ENCODE measurements around the gene PTER. TPM values are rescaled to one million over a fixed set of nuclear protein-coding genes. Genes with fewer than 3 reads are reported as not detected.

Gene PTER
- total and polyA plus RNA-seq, 2 of the 4 experiments (the other 2 are of a cell fraction) = 1.9 to 5.0 TPM

GRCh38 chr10:16425449-16425848 is 11.4 kb upstream of the PTER start:
- no peak for TF ChIP-seq FOS (IDR thresholded peaks at IDR 0.05; ENCODE audit: low read depth, low read length)
- TF ChIP-seq RCOR1 (IDR thresholded peaks at IDR 0.05; ENCODE audit: insufficient replicate concordance, low read length) = no peak
- no peak for TF ChIP-seq MAFK (IDR thresholded peaks at IDR 0.05; ENCODE audit: low read depth, low read length)
- TF ChIP-seq CHD1 (IDR thresholded peaks at IDR 0.05; ENCODE audit: low read depth, low read length) = no peak
- no peak for TF ChIP-seq RFX5 (IDR thresholded peaks at IDR 0.05; ENCODE audit: low read depth, low read length)
- no peak for TF ChIP-seq RAD21 (IDR thresholded peaks at IDR 0.05; ENCODE audit: low read length)
- TF ChIP-seq MXI1 (IDR thresholded peaks at IDR 0.05; ENCODE audit: borderline replicate concordance, low read depth, low read length) = no peak
- TF ChIP-seq MAZ (IDR thresholded peaks at IDR 0.05; ENCODE audit: borderline replicate concordance, low read depth, low read length) = no peak
- TF ChIP-seq POLR2A (IDR thresholded peaks at IDR 0.05; ENCODE audit: low read depth, low read length) = no peak
- no peak for TF ChIP-seq USF2 (IDR thresholded peaks at IDR 0.05; ENCODE audit: low read depth, low read length)
- TF ChIP-seq CTCF (conservative IDR thresholded peaks at IDR 0.05; ENCODE audit: low read depth, low read length) = no peak
- TF ChIP-seq BHLHE40 (IDR thresholded peaks at IDR 0.05; ENCODE audit: low read depth, low read length) = no peak
- no peak for TF ChIP-seq NFE2L2 (IDR thresholded peaks at IDR 0.05; ENCODE audit: low read depth, low read length)
- no peak for TF ChIP-seq CEBPB (IDR thresholded peaks at IDR 0.05; ENCODE audit: low read depth, low read length)
- H3K23ac ChIP-seq (ENCODE audit: low read depth, low read length) = no peak overlapping the region
- no peak overlapping the region for H3K4ac ChIP-seq (ENCODE audit: low read depth, low read length)
- no peak overlapping the region for H4K5ac ChIP-seq (ENCODE audit: low read depth, low read length)
- CTCF ChIA-PET = no interaction called here
- H3K27me3 ChIP-seq (ENCODE audit: control insufficient read depth, insufficient read depth, low read length) = no peaks in the 10 kb centered on the region
- H3K79me1 ChIP-seq (ENCODE audit: low read depth in 1 of 2, low read length in 2 of 2) = no peaks in the 10 kb centered on the region
- H3K4me2 ChIP-seq (ENCODE audit: low read depth, low read length) = no peak overlapping the region
- no peaks in the 10 kb centered on the region for H3K4me1 ChIP-seq (ENCODE audit: control insufficient read depth, insufficient read depth, low read length)
- H2AK5ac ChIP-seq (ENCODE audit: low read depth, low read length) = no peak overlapping the region
- dilution Hi-C loops (cut with HindIII; ENCODE audit: low sequenced_read_pairs, unreplicated experiment) = no loop called here
- H2BK20ac ChIP-seq (ENCODE audit: low read depth, low read length) = no peak overlapping the region
- H3K27ac ChIP-seq (ENCODE audit: insufficient read depth, low read length) = no peak overlapping the region
- no peaks in the 10 kb centered on the region for H3K36me3 ChIP-seq (ENCODE audit: control insufficient read depth, insufficient read depth, low read length)
- intact Hi-C loops (cut with micrococcal nuclease) = no loop called here
- H3K56ac ChIP-seq (ENCODE audit: extremely low read depth, insufficient read depth, low read length) = no peak overlapping the region
- no TSS peak for BruUV-seq (replicated peaks)
- H3K9me1 ChIP-seq (ENCODE audit: insufficient read depth, low read length) = no peaks in the 10 kb centered on the region
- no peak for ATAC-seq (ENCODE audit: low read depth)
- no peak overlapping the region for H3K14ac ChIP-seq (replicated peaks; ENCODE audit: low read depth, low read length)
- DNase-seq = no peak
- H4K8ac ChIP-seq (ENCODE audit: low read depth in 2 of 2, low read length in 2 of 2) = no peak overlapping the region
- H3K18ac ChIP-seq (ENCODE audit: low read depth, low read length) = no peak overlapping the region
- H4K91ac ChIP-seq (ENCODE audit: insufficient read depth, low read depth, low read length) = no peak overlapping the region
- no peak overlapping the region for H2AK9ac ChIP-seq (replicated peaks; ENCODE audit: low read depth, low read length, poor library complexity)
- no peak overlapping the region for H2AFZ ChIP-seq (replicated peaks; ENCODE audit: low read length, poor library complexity)
- H2BK15ac ChIP-seq (ENCODE audit: low read depth, low read length) = no peak overlapping the region
- H3K9ac ChIP-seq (ENCODE audit: low read depth, low read length) = no peak overlapping the region
- in situ Hi-C loops (cut with MboI; ENCODE audit: low sequenced_read_pairs) = no loop called here
- H3K4me3 ChIP-seq (ENCODE audit: insufficient read depth, low read depth, low read length) = no peak overlapping the region
- POLR2A ChIA-PET (ENCODE audit: unreplicated experiment) = no interaction called here
- H3K9me3 ChIP-seq (ENCODE audit: control insufficient read depth, insufficient read depth, low read length) = no peaks in the 10 kb centered on the region
- H2BK5ac ChIP-seq (ENCODE audit: low read depth, low read length, poor library complexity, severe bottlenecking) = no peak overlapping the region
- H4K20me1 ChIP-seq (ENCODE audit: insufficient read depth, low read length) = no peaks in the 10 kb centered on the region
- WGBS, 2 experiments (ENCODE audit: extremely low coverage in 2 of 2, insufficient read length in 1 of 2) = no CpG with 5 or more reads among the region's 3 CpGs
- H2BK120ac ChIP-seq (ENCODE audit: low read depth, low read length) = no peak overlapping the region
